Central memory CD8-positive, alpha-beta T cell (primary cell): ENCODE data around the gene CHCHD5.
"Not testable (repeated sequence)": the region's sequence is repeated elsewhere in the genome, so short reads cannot be mapped to it uniquely, and the experiment has no call there.

Experiments
- ATAC-seq: fragments of 150-1000 bp; cut with Tn5 transposase; replicated peaks from 2 replicates; pipeline ENCODE4 v1.10.0; 2022; ENCODE audit warnings: mild to moderate bottlenecking, moderate FRiP score, moderate number of reproducible peaks; ENCODE audit not compliant: poor library complexity, severe bottlenecking; ENCODE audit errors: extremely low read depth
- DNase-seq, 2 donors: peaks; one replicate each; pipeline ENCODE4 v3.0.0; 2021; ENCODE audit warnings: low spot score in 2 of 2
- H3K27ac Mint-ChIP-seq: one replicate; pipeline ENCODE4 v1.8.0; 2022; ENCODE audit warnings: low read depth, mild to moderate bottlenecking, moderate library complexity, mixed read lengths
- H3K27me3 Mint-ChIP-seq: one replicate; pipeline ENCODE4 v1.8.0; 2022; ENCODE audit warnings: mixed read lengths
- H3K36me3 Mint-ChIP-seq: one replicate; pipeline ENCODE4 v1.8.0; 2022; ENCODE audit warnings: mild to moderate bottlenecking, moderate library complexity, mixed read lengths; ENCODE audit not compliant: insufficient read depth
- H3K4me1 Mint-ChIP-seq: one replicate; pipeline ENCODE4 v1.8.0; 2022; ENCODE audit warnings: mixed read lengths
- H3K4me3 Mint-ChIP-seq: one replicate; pipeline ENCODE4 v1.8.0; 2022; ENCODE audit warnings: mild to moderate bottlenecking, moderate library complexity, mixed read lengths
- H3K9me3 Mint-ChIP-seq: one replicate; pipeline ENCODE4 v1.8.0; 2022; ENCODE audit warnings: mixed read lengths

CHCHD5 gene

GRCh38 chr2:112600634-112601033 lies 16.2 kb downstream of the CHCHD5 start:
- no peak for ATAC-seq
- Mint-ChIP-seq H3K27me3 (no peaks in the 10 kb centered on the region), H3K4me3 (no peak overlapping the region), H3K4me1 (peaks cover 6% of the 10 kb centered on the region), H3K27ac (no peak overlapping the region), H3K9me3 (no peaks in the 10 kb centered on the region), H3K36me3 (peaks cover 3% of the 10 kb centered on the region)
- no peak for DNase-seq

- no peak for DNase-seq
- Mint-ChIP-seq H3K36me3 (peaks cover 3% of the 10 kb centered on the region), H3K27ac (no peak overlapping the region), H3K9me3 (no peaks in the 10 kb centered on the region), H3K27me3 (no peaks in the 10 kb centered on the region), H3K4me1 (peaks cover 13% of the 10 kb centered on the region), H3K4me3 (no peak overlapping the region)
- ATAC-seq: no peak
Measured at GRCh38 chr2:112601754-112602153, 17.3 kb downstream of the CHCHD5 start.

DNA sequence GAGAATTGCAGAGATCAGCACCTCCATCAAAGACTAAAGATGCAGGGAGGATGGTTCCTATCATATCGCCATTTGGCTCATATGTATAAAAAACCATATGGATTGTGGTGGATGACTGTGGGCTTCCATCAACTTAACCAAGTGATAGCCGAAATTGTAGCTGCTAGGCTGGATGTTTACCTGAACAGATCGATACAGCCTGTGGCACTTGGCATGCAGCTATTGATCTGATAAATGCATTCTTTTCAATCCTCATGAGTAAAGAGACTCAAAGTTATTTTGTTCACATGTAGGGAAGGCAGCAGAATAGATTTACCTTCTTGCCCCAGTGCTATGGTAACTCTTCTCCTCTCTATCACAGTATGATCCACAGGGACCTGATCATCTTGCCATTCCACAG lies 18.5 kb downstream of the CHCHD5 start:
- Mint-ChIP-seq H3K4me1 (peaks cover 13% of the 10 kb centered on the region), H3K4me3 (no peak overlapping the region), H3K36me3 (peaks cover 3% of the 10 kb centered on the region), H3K9me3 (no peaks in the 10 kb centered on the region), H3K27me3 (no peaks in the 10 kb centered on the region), H3K27ac (no peak overlapping the region)
- DNase-seq (no peak), ATAC-seq (no peak)

DNA sequence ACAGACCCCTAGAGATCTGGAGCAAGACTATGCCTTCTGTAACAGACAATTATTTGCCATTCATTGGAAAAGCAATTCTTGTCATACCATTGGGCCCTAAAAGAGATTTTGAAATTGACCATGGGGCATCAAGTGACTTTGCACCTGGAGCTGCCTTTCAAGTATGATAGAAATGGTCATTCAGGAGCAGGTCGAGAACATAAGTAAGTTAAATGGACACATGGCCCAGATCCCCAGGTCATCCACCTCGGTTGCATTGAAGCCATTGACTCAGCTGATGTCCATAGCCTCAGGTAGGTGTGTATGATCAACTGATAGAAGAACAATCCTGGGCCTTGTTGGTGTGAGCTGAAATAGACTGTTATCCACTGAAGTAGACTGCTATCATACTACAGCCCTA lies 19.3 kb downstream of the CHCHD5 start:
- Mint-ChIP-seq H3K4me3 (no peak overlapping the region), H3K36me3 (peaks cover 3% of the 10 kb centered on the region), H3K27ac (no peak overlapping the region), H3K4me1 (peaks cover 13% of the 10 kb centered on the region), H3K27me3 (no peaks in the 10 kb centered on the region), H3K9me3 (no peaks in the 10 kb centered on the region)
- ATAC-seq (no peak), DNase-seq (no peak)

DNA sequence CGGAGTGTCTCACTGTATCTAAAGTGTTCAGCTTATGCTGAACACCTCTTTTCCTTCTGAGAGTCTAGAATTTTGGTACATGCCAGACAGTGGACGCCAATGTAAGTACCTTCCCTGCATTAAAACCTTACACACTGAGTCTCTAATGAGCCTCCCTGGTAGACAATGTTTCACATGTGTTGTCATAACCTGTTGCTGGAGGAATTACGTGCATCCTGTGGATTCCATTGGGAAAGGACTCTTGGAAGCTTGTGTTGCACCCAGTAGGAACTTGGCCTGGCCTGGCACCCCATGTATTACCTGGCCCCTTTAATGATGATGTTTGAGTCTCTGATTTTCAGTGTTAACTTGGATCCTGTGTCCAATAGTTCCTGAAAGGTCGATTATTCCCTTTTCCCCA lies 20.5 kb downstream of the CHCHD5 start:
- H3K9me3 Mint-ChIP-seq: no peaks in the 10 kb centered on the region
- peaks cover 3% of the 10 kb centered on the region for H3K36me3 Mint-ChIP-seq
- H3K4me1 Mint-ChIP-seq: peaks cover 11% of the 10 kb centered on the region
- DNase-seq: no peak
- no peak for ATAC-seq
- H3K27ac Mint-ChIP-seq: no peak overlapping the region
- no peak overlapping the region for H3K4me3 Mint-ChIP-seq
- H3K27me3 Mint-ChIP-seq: no peaks in the 10 kb centered on the region

DNA sequence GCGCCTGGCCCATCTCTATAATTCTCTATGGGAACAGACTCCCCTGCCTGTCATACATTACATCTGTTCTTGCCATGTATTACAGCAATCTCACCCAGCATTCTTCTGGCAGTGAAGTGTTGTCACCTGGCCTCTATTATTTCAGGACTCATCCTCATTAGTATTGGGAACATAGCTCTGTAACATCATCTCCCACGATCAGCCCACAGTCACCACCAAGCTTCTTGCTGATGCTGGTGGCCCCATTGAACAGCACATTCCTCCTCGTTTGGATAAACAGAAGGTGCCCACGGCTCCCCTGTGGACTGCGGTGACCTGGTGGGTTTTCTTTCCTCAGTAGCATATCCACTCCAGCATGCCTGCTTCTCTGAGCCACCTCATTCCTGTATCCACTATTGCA lies 21.5 kb downstream of the CHCHD5 start:
- H3K4me1 Mint-ChIP-seq: peaks cover 7% of the 10 kb centered on the region
- no peaks in the 10 kb centered on the region for H3K27me3 Mint-ChIP-seq
- no peak for ATAC-seq
- H3K4me3 Mint-ChIP-seq: no peak overlapping the region
- DNase-seq: no peak
- H3K9me3 Mint-ChIP-seq: no peaks in the 10 kb centered on the region
- H3K27ac Mint-ChIP-seq: peak overlapping the region; percentile 14
- H3K36me3 Mint-ChIP-seq: peaks cover 3% of the 10 kb centered on the region

DNA sequence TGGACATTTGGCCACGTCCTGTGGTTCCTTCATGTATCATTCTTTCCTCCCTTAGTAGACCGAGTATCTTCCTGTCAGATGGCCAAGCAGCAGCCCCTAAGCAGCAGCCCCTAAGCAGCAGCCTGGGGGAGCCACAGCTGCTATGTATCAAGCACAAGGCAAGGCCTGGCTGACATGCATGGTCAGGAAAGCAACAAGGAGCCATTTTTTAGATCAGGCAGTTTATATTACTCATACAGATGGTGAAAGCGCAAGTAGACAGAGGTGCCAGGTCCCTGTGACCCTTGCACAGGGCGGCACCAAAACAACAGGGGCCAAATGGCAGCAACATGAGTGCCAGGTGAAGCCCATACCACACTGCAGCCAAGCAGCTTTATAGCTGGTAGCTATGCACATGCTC lies 22.1 kb downstream of the CHCHD5 start:
- H3K4me1 Mint-ChIP-seq: peaks cover 7% of the 10 kb centered on the region
- H3K27me3 Mint-ChIP-seq: no peaks in the 10 kb centered on the region
- DNase-seq (no peak), ATAC-seq (no peak)
- no peaks in the 10 kb centered on the region for H3K9me3 Mint-ChIP-seq
- no peak overlapping the region for H3K4me3 Mint-ChIP-seq
- H3K36me3 Mint-ChIP-seq: peaks cover 3% of the 10 kb centered on the region
- H3K27ac Mint-ChIP-seq: peak overlapping the region; percentile 14

GRCh38 chr2:112607680-112608438 lies 23.4 kb downstream of the CHCHD5 start:
- H3K27me3 Mint-ChIP-seq: no peaks in the 10 kb centered on the region

DNA sequence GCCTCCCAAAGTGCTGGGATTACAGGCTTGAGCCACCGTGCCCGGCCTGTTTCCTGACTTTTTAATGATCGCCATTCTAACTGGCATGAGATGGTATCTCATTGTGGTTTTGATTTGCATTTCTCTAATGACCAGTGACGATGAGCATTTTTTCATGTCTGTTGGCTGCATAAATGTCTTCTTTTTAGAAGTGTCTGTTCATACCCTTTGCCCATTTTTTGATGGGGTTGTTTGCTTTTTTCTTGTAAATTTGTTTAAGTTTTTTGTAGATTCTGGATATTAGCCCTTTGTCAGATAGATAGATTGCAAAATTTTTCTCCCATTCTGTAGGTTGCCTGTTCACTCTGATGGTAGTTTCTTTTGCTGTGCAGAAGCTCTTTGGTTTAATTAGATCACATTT lies 24.9 kb downstream of the CHCHD5 start:
- not testable (repeated sequence) for DNase-seq, H3K9me3 Mint-ChIP-seq, H3K4me1 Mint-ChIP-seq, H3K27ac Mint-ChIP-seq, H3K36me3 Mint-ChIP-seq, H3K4me3 Mint-ChIP-seq, ATAC-seq, H3K27me3 Mint-ChIP-seq

More at GRCh38 chr2:112607680-112608438, 23.4 kb downstream of the CHCHD5 start:
- Mint-ChIP-seq H3K4me1 (peaks cover 7% of the 10 kb centered on the region), H3K4me3 (no peak overlapping the region), H3K27ac (no peak overlapping the region), H3K36me3 (peaks cover 3% of the 10 kb centered on the region), H3K9me3 (no peaks in the 10 kb centered on the region)
- DNase-seq (no peak), ATAC-seq (no peak)

GRCh38 chr2:112612283-112612682 lies 27.9 kb downstream of the CHCHD5 start:
- H3K36me3 Mint-ChIP-seq, H3K4me1 Mint-ChIP-seq, H3K4me3 Mint-ChIP-seq, H3K9me3 Mint-ChIP-seq, H3K27me3 Mint-ChIP-seq, H3K27ac Mint-ChIP-seq, DNase-seq, ATAC-seq: not testable (repeated sequence)

- Mint-ChIP-seq H3K36me3 (no peaks in the 10 kb centered on the region), H3K27me3 (no peaks in the 10 kb centered on the region), H3K27ac (no peak overlapping the region), H3K9me3 (no peaks in the 10 kb centered on the region), H3K4me3 (no peak overlapping the region), H3K4me1 (no peaks in the 10 kb centered on the region)
- no peak for ATAC-seq
- no peak for DNase-seq
Measured at GRCh38 chr2:112614201-112614840, 29.9 kb downstream of the CHCHD5 start.

- Mint-ChIP-seq H3K36me3 (no peaks in the 10 kb centered on the region), H3K4me1 (no peaks in the 10 kb centered on the region), H3K4me3 (no peak overlapping the region), H3K27ac (no peak overlapping the region), H3K9me3 (no peaks in the 10 kb centered on the region), H3K27me3 (no peaks in the 10 kb centered on the region)
- ATAC-seq (no peak), DNase-seq (no peak)
Measured at GRCh38 chr2:112615051-112615450, 30.6 kb downstream of the CHCHD5 start.

- not testable (repeated sequence) for H3K27me3 Mint-ChIP-seq, H3K9me3 Mint-ChIP-seq, H3K4me3 Mint-ChIP-seq, H3K27ac Mint-ChIP-seq, H3K36me3 Mint-ChIP-seq, H3K4me1 Mint-ChIP-seq, DNase-seq, ATAC-seq
Measured at GRCh38 chr2:112615798-112616197, 31.4 kb downstream of the CHCHD5 start.
